Progenitor cell of endocrine pancreas (in vitro differentiated cells): ENCODE data around the gene PHKB. TPM values are rescaled to one million over a fixed set of nuclear protein-coding genes. Genes with fewer than 3 reads are reported as not detected.
A peak's percentile ranks its signal among the peaks of the same experiment; 100 is the strongest.
"Not testable (repeated sequence)": the region's sequence is repeated elsewhere in the genome, so short reads cannot be mapped to it uniquely, and the experiment has no call there.

Experiments
- DNase-seq: peaks from one replicate; pipeline ENCODE4 v3.0.0; 2021; ENCODE audit warnings: low spot score; ENCODE audit not compliant: unreplicated experiment
- H3K27ac Mint-ChIP-seq: 2 replicates; pipeline ENCODE4 v1.8.0; 2021; ENCODE audit warnings: mild to moderate bottlenecking, moderate library complexity, mixed read lengths
- H3K27me3 Mint-ChIP-seq: 2 replicates; pipeline ENCODE4 v1.8.0; 2021; ENCODE audit warnings: mixed read lengths
- H3K36me3 Mint-ChIP-seq: 2 replicates; pipeline ENCODE4 v1.8.0; 2022; ENCODE audit warnings: mixed read lengths; ENCODE audit not compliant: insufficient read depth
- H3K4me1 Mint-ChIP-seq: 2 replicates; pipeline ENCODE4 v1.8.0; 2021; ENCODE audit warnings: low read depth, mixed read lengths
- H3K4me3 Mint-ChIP-seq: 2 replicates; pipeline ENCODE4 v1.8.0; 2021; ENCODE audit warnings: low read depth, mild to moderate bottlenecking, moderate library complexity, mixed read lengths
- H3K9me3 Mint-ChIP-seq: 2 replicates; pipeline ENCODE4 v1.8.0; 2021; ENCODE audit warnings: low read depth, mixed read lengths
- total RNA-seq: library from RNA; stranded (reverse); gene quantifications from 2 replicates; pipeline ENCODE4 v1.2.1, GENCODE V29; 2021
- TF ChIP-seq, protein P1 (sequence below): fragments of 200-600 bp; sonication (generic); IDR thresholded peaks from one replicate; pipeline ENCODE4 v1.5.0; 2021; ENCODE audit warnings: antibody characterized with exemption, mild to moderate bottlenecking; ENCODE audit not compliant: unreplicated experiment

PHKB gene
- total RNA-seq, 1 donor from 2014 or later = 94.1 TPM

DNA sequence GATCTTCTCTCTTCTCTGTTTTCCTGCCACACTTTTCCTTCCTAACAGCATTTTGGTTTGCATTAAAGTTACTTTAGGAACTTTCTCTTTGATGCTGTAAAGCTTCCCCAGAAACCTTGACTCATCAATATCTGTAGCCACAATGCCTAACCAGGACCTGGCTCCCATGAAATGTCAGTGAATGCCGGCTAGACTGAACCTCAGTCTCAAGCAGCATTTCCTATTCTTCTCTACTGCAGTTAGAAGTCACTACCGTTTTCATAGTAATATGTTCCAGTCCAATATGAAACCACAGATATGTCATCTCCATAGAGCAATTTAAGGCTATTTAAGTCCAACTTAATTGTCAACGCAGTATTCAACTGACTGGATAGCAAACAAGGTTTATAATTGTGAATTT, 29.2 kb upstream of the PHKB start:
- H3K36me3 Mint-ChIP-seq = peaks cover 20% of the 10 kb centered on the region
- no peaks in the 10 kb centered on the region for H3K27me3 Mint-ChIP-seq

GRCh38 chr16:47434274-47434673, 26.9 kb upstream of the PHKB start:
- H3K4me1 Mint-ChIP-seq, DNase-seq, H3K4me3 Mint-ChIP-seq, H3K27me3 Mint-ChIP-seq, H3K27ac Mint-ChIP-seq: not testable (repeated sequence)
- Mint-ChIP-seq H3K9me3 (peaks cover 12% of the 10 kb centered on the region), H3K36me3 (peaks cover 24% of the 10 kb centered on the region)

More for the DNA sequence above, 29.2 kb upstream of the PHKB start:
- no peak for DNase-seq
- H3K9me3 Mint-ChIP-seq = peaks cover 6% of the 10 kb centered on the region
- no peaks in the 10 kb centered on the region for H3K4me1 Mint-ChIP-seq
- peak overlapping the region; percentile 3 for H3K27ac Mint-ChIP-seq
- TF ChIP-seq, protein P1, sequence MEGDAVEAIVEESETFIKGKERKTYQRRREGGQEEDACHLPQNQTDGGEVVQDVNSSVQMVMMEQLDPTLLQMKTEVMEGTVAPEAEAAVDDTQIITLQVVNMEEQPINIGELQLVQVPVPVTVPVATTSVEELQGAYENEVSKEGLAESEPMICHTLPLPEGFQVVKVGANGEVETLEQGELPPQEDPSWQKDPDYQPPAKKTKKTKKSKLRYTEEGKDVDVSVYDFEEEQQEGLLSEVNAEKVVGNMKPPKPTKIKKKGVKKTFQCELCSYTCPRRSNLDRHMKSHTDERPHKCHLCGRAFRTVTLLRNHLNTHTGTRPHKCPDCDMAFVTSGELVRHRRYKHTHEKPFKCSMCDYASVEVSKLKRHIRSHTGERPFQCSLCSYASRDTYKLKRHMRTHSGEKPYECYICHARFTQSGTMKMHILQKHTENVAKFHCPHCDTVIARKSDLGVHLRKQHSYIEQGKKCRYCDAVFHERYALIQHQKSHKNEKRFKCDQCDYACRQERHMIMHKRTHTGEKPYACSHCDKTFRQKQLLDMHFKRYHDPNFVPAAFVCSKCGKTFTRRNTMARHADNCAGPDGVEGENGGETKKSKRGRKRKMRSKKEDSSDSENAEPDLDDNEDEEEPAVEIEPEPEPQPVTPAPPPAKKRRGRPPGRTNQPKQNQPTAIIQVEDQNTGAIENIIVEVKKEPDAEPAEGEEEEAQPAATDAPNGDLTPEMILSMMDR = no peak
- H3K4me3 Mint-ChIP-seq = no peak overlapping the region

DNA sequence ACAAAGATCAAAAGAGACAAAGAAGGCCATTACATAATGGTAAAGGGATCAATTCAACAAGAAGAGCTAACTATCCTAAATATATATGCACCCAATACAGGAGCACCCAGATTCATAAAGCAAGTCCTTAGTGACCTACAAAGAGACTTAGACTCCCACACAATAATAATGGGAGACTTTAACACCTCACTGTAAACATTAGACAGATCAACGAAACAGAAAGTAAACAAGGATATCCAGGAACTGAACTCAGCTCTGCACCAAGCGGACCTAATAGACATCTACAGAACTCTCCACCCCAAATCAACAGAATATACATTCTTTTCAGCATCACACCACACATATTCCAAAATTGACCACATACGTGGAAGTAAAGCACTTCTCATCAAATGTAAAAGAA, 21.1 kb upstream of the PHKB start:
- not testable (repeated sequence) for H3K27me3 Mint-ChIP-seq, H3K4me1 Mint-ChIP-seq, H3K4me3 Mint-ChIP-seq, H3K27ac Mint-ChIP-seq, DNase-seq
- Mint-ChIP-seq H3K36me3 (peaks cover 44% of the 10 kb centered on the region), H3K9me3 (peaks cover 22% of the 10 kb centered on the region)

DNA sequence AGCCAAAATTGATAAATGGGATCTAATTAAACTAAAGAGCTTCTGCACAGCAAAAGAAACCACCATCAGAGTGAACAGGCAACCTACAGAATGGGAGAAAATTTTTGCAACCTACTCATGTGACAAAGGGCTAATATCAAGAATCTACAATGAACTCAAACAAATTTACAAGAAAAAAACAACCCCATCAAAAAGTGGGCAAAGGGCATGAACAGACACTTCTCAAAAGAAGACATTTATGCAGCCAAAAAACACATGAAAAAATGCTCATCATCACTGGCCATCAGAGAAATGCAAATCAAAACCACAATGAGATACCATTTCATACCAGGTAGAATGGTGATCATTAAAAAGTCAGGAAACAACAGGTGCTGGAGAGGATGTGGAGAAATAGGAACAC, 18.2 kb upstream of the PHKB start:
- not testable (repeated sequence) for H3K27me3 Mint-ChIP-seq, H3K4me1 Mint-ChIP-seq, DNase-seq, H3K27ac Mint-ChIP-seq, H3K4me3 Mint-ChIP-seq
- peaks cover 40% of the 10 kb centered on the region for H3K36me3 Mint-ChIP-seq
- H3K9me3 Mint-ChIP-seq = peaks cover 22% of the 10 kb centered on the region

DNA sequence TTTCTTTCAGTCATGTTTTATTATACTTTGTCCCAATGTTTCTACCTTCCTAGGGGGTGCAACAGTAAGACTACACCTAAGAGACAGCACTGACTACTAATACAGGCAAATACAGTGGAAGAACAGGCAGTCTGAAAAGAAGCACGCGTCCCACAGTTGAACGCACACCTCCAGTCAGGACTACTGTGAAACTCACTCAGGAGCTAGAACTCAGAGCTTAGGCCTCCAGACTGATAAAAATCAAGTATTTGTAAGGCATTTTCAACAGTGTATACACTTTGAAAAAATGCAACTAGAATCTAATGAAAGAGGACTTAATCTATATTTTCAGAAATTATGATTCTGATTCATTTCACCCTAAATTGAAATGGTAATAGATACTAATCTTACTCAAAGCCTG, 14.7 kb upstream of the PHKB start:
- Mint-ChIP-seq H3K27me3 (no peaks in the 10 kb centered on the region), H3K9me3 (peaks cover 7% of the 10 kb centered on the region), H3K4me1 (peaks cover 18% of the 10 kb centered on the region), H3K4me3 (no peak overlapping the region), H3K36me3 (peaks cover 22% of the 10 kb centered on the region), H3K27ac (no peak overlapping the region)
- TF ChIP-seq, protein P1 = no peak
- no peak for DNase-seq

- peaks cover 18% of the 10 kb centered on the region for H3K4me1 Mint-ChIP-seq
- H3K4me3 Mint-ChIP-seq = no peak overlapping the region
- no peaks in the 10 kb centered on the region for H3K9me3 Mint-ChIP-seq
- no peak overlapping the region for H3K27ac Mint-ChIP-seq
- peaks cover 9% of the 10 kb centered on the region for H3K36me3 Mint-ChIP-seq
- DNase-seq = no peak
- TF ChIP-seq, protein P1 = no peak
- H3K27me3 Mint-ChIP-seq = no peaks in the 10 kb centered on the region
Measured at GRCh38 chr16:47448830-47449575, 12.1 kb upstream of the PHKB start.

GRCh38 chr16:47449788-47450187, 11.3 kb upstream of the PHKB start:
- H3K4me3 Mint-ChIP-seq = no peak overlapping the region
- H3K27ac Mint-ChIP-seq = no peak overlapping the region
- peaks cover 8% of the 10 kb centered on the region for H3K36me3 Mint-ChIP-seq
- no peaks in the 10 kb centered on the region for H3K9me3 Mint-ChIP-seq
- H3K27me3 Mint-ChIP-seq = no peaks in the 10 kb centered on the region
- H3K4me1 Mint-ChIP-seq = peaks cover 18% of the 10 kb centered on the region
- TF ChIP-seq, protein P1 = no peak
- DNase-seq = no peak
